Activated T-cell treated with anti-CD3 and anti-CD28 coated beads, Interleukin-2, amount 50 U/mL, for 72 hours (primary cell): ENCODE measurements around the gene RNF212B. TPM values are rescaled to one million over a fixed set of nuclear protein-coding genes. Genes with fewer than 3 reads are reported as not detected.
"Not testable (repeated sequence)": the region's sequence is repeated elsewhere in the genome, so short reads cannot be mapped to it uniquely, and the experiment has no call there.

ENCODE experiments used
- ATAC-seq, 2 donors: fragments of 150-1000 bp; cut with Tn5 transposase; replicated peaks in 1 of 2; 2 replicates each; pipeline ENCODE4 v1.10.0; 2021; ENCODE audit warnings: moderate library complexity in 2 of 2, mild to moderate bottlenecking in 1 of 2
- DNase-seq, 2 donors: peaks; one replicate each; pipeline ENCODE4 v3.0.0; 2021 to 2022; ENCODE audit warnings: mixed read lengths in 1 of 2
- H3K27ac Mint-ChIP-seq: one replicate; pipeline ENCODE4 v1.8.0; 2022; ENCODE audit warnings: mild to moderate bottlenecking, moderate library complexity, mixed read lengths
- H3K27me3 Mint-ChIP-seq: one replicate; pipeline ENCODE4 v1.8.0; 2022; ENCODE audit warnings: low read depth, mixed read lengths
- H3K36me3 Mint-ChIP-seq, 2 donors: one replicate each; pipeline ENCODE4 v1.8.0; 2022; ENCODE audit warnings: mixed read lengths in 2 of 2, mild to moderate bottlenecking in 1 of 2; ENCODE audit not compliant: insufficient read depth in 2 of 2
- H3K4me1 Mint-ChIP-seq: one replicate; pipeline ENCODE4 v1.8.0; 2022; ENCODE audit warnings: low read depth, mixed read lengths
- H3K4me3 Mint-ChIP-seq, 2 donors: one replicate each; pipeline ENCODE4 v1.8.0; 2022; ENCODE audit warnings: mild to moderate bottlenecking in 2 of 2, mixed read lengths in 2 of 2, moderate library complexity in 2 of 2
- H3K9me3 Mint-ChIP-seq, 2 donors: one replicate each; pipeline ENCODE4 v1.8.0; 2022; ENCODE audit warnings: mixed read lengths in 2 of 2
- total RNA-seq, 2 donors: library from RNA; stranded (reverse); gene quantifications; one replicate each; pipeline ENCODE4 v1.2.3, GENCODE V29; 2022

RNF212B gene, protein sequence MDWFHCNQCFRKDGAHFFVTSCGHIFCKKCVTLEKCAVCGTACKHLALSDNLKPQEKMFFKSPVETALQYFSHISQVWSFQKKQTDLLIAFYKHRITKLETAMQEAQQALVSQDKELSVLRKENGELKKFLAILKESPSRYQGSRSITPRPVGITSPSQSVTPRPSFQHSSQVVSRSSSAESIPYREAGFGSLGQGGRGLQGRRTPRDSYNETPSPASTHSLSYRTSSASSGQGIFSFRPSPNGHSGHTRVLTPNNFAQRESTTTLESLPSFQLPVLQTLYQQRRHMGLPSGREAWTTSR
- not detected for total RNA-seq

DNA sequence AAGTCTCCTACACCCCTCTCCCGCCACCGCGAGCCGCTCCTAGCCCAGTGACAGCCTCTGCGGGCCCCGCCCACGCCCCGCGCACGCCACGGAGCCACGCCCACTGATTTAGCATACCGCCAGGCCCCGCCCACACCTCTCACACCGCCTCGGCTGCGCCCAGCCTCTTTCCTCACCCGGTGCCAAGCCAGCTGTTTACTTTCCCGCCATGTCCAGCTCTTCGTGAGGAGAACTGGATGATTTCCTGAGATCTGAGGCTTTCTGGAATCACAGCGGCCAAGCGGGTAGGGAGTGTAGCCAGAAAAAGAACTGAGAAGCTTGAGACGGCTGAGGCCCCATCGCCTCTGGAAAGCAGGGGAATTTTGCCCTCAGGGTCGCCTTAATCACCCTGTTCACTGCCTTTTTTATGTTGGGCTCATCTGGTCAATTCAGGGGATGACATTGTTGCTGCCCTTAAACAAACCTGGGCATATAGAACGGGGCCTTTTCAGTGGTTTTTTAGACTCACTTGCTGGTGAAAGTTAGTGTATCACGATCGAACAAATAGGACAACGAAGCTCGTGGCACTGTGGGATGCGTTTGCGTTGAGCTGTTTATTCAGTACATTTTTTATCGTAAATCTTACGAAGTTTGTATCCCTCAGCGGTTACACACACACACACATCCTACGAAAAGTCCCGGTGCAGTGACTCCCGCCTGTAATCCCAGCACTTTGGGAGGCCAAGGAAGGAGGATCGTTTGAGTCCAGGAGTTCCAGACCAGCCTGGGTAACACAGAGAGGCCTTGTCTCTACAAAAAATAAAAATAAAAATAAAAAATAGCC is at the start of gene RNF212B:
Gene RNF212B, plus strand, starts transcription at position 165 of the 823 bp plus-strand sequence. CDS start 2,410 bp downstream, outside the sequence.
- Mint-ChIP-seq H3K36me3 (no peaks in the 10 kb centered on the region), H3K27ac (no peak within 1 kb of the TSS), H3K27me3 (peaks cover 10% of the 10 kb centered on the region), H3K9me3 (no peaks in the 10 kb centered on the region), H3K4me1 (peaks cover 6% of the 10 kb centered on the region), H3K4me3 (peak within 1 kb of the TSS; percentile 79)
- ATAC-seq = peak; percentile 100
- peak; percentile 91 to 94 for DNase-seq

GRCh38 chr14:23193432-23193831 is 44.3 kb upstream of the RNF212B start:
- Mint-ChIP-seq H3K4me1 (no peaks in the 10 kb centered on the region), H3K4me3 (no peak overlapping the region), H3K27me3 (no peaks in the 10 kb centered on the region), H3K27ac (no peak overlapping the region), H3K36me3 (no peaks in the 10 kb centered on the region), H3K9me3 (no peaks in the 10 kb centered on the region)
- DNase-seq (no peak), ATAC-seq (no peak)

- ATAC-seq = no peak
- no peaks in the 10 kb centered on the region for H3K9me3 Mint-ChIP-seq
Observed at GRCh38 chr14:23195552-23196101, 42.1 kb upstream of the RNF212B start.

DNA sequence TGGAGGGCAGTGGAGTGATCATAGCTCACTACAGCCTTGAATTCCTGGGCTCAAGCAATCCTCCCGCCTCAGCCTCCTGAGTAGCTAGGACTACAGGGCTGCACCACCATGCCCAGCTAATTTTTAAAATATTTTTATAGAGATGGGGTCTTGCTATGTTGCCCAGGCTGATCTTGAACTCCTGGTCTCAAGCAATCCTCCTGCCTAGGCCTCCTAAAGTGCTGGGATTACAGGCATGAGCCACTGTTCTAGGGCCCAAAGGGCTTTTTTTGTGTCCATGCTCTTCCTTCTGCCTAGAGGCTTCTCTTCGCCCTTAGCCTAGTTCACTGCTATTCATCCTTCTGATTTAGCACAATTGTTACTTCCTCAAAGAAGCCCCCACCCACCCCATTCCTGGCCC is 41.2 kb upstream of the RNF212B start:
- H3K27me3 Mint-ChIP-seq, DNase-seq, H3K9me3 Mint-ChIP-seq, H3K27ac Mint-ChIP-seq, H3K4me1 Mint-ChIP-seq, ATAC-seq, H3K36me3 Mint-ChIP-seq, H3K4me3 Mint-ChIP-seq: not testable (repeated sequence)

More at GRCh38 chr14:23195552-23196101, 42.1 kb upstream of the RNF212B start:
- no peak overlapping the region for H3K4me3 Mint-ChIP-seq
- no peaks in the 10 kb centered on the region for H3K4me1 Mint-ChIP-seq
- DNase-seq = no peak
- H3K36me3 Mint-ChIP-seq = no peaks in the 10 kb centered on the region
- H3K27me3 Mint-ChIP-seq = no peaks in the 10 kb centered on the region
- no peak overlapping the region for H3K27ac Mint-ChIP-seq

DNA sequence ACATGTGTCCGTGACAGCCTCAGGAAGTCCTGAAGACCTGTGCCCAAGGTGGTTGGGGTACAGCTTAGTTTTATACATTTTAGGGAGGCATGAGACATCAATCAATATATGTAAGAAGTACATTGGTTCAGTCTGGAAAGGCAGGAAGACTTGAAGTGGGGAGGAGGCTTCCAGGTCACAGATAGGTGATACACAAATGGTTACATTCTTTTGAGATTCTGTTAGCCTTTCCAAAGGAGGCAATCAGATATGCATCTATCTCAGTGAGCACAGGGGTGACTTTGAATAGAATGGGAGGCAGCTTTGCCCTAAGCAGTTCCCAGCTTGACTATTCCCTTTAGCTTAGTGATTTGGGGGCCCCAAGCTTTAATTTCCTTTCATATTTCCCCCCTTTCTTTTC is 38.6 kb upstream of the RNF212B start:
- H3K27me3 Mint-ChIP-seq, H3K9me3 Mint-ChIP-seq, DNase-seq, H3K36me3 Mint-ChIP-seq, H3K4me1 Mint-ChIP-seq, H3K4me3 Mint-ChIP-seq, ATAC-seq, H3K27ac Mint-ChIP-seq: not testable (repeated sequence)

DNA sequence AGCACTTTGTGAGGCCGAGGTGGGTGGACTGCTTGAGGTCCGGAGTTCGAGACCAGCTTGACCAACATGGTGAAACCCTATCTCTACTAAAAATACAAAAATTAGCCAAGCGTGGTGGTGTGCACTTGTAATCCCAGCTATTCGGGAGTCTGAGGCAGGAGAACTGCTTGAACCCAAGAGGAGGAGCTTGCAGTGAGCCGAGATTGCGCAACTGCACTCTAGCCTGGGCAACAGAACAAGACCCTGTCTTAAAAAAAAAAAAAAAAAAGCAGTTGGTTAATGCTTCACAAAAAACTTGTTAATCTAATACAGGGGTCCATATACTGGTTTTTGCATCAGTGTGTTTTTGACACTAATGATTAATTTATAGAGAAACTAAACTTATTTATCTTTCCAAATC is 35.7 kb upstream of the RNF212B start:
- Mint-ChIP-seq H3K27me3 (no peaks in the 10 kb centered on the region), H3K4me3 (no peak overlapping the region), H3K4me1 (no peaks in the 10 kb centered on the region), H3K27ac (no peak overlapping the region), H3K36me3 (no peaks in the 10 kb centered on the region), H3K9me3 (no peaks in the 10 kb centered on the region)
- no peak for DNase-seq
- no peak for ATAC-seq

GRCh38 chr14:23206422-23207145 is 31.2 kb upstream of the RNF212B start:
- Mint-ChIP-seq H3K27me3 (peaks cover 6% of the 10 kb centered on the region), H3K27ac (no peak overlapping the region), H3K36me3 (no peaks in the 10 kb centered on the region), H3K4me3 (no peak overlapping the region), H3K4me1 (no peaks in the 10 kb centered on the region), H3K9me3 (no peaks in the 10 kb centered on the region)
- ATAC-seq (no peak), DNase-seq (no peak)

DNA sequence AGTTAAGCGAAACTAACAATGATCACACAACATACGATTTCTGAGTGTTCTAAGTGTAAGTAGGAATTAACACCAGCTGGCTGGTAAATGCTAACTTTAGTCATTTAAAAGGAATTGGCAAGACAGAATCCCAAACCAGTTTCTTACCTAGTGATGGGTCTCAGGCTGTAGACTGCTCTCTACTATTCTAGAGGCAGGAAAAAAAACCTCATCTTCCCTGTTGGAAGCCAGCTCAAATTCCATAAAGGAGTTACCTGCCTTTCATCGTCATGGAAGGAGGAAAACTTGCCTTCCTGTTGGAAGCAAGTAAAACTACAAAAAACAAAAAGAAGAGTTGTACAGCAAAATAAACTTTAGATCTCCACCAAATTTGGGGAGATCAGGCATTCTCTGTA is 30.6 kb upstream of the RNF212B start:
- H3K36me3 Mint-ChIP-seq = no peaks in the 10 kb centered on the region
- H3K27me3 Mint-ChIP-seq = peaks cover 6% of the 10 kb centered on the region
- H3K27ac Mint-ChIP-seq = no peak overlapping the region
- H3K4me1 Mint-ChIP-seq = no peaks in the 10 kb centered on the region
- no peaks in the 10 kb centered on the region for H3K9me3 Mint-ChIP-seq
- no peak for DNase-seq
- no peak for ATAC-seq
- no peak overlapping the region for H3K4me3 Mint-ChIP-seq

DNA sequence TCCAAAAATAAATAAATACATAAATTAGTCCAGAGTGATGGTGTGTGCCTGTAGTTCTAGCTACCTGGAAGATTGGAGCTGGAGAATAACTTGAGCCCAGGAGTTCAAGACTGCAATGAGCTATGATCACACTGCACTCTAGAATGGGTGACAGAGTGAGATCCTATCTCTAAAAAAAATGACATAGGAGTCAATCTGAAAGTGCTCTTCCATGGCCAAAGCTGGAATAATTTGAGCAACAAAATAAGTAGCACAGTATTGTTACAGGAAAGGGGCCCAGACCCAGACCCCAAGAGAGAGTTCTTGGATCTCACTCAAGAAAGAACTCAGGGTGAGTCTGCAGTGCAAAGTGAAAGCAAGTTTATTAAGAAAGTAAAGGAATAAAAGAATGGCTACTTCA is 29.4 kb upstream of the RNF212B start:
- peaks cover 8% of the 10 kb centered on the region for H3K27me3 Mint-ChIP-seq
- ATAC-seq (no peak), DNase-seq (no peak)
- H3K4me3 Mint-ChIP-seq = no peak overlapping the region
- H3K27ac Mint-ChIP-seq = no peak overlapping the region
- H3K36me3 Mint-ChIP-seq = no peaks in the 10 kb centered on the region
- no peaks in the 10 kb centered on the region for H3K9me3 Mint-ChIP-seq
- no peaks in the 10 kb centered on the region for H3K4me1 Mint-ChIP-seq

DNA sequence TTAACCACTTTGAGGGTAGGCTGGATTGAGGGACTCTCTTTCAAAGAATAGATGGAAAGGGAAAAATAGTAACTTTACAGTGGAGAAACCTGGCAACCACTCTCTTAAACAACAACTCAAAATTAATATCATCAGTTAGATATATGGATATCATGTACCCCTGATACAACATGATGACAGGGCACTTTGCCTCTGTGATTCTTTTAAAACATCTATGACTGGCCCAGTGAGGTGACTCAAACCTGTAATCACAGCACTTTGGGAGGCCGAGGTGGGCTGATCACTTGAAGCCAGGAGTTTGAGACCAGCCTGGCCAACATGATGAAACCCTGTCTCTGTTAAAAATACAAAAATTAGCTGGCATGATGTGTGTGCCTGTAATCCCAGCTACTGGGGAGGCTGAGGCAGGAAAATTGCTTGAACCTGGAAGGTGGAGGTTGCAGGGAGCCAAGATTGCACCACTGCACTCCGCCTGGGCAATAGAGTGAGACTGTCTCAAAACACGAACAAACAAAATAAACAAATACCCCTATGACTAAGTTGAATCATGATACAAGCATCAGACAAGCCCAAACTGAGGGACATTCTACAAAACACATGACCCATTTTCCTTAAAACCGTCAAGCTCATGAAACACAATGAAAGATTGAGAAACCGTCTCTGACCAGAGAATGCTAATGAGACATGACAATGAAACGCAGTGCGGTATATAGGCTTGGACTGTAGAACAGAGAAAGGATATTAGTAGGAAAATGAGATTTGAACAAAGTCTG is 27.9 kb upstream of the RNF212B start:
- H3K4me1 Mint-ChIP-seq = no peaks in the 10 kb centered on the region
- no peak overlapping the region for H3K4me3 Mint-ChIP-seq
- peaks cover 11% of the 10 kb centered on the region for H3K27me3 Mint-ChIP-seq
- ATAC-seq = no peak
- no peaks in the 10 kb centered on the region for H3K36me3 Mint-ChIP-seq
- no peak for DNase-seq
- H3K9me3 Mint-ChIP-seq = no peaks in the 10 kb centered on the region
- no peak overlapping the region for H3K27ac Mint-ChIP-seq

DNA sequence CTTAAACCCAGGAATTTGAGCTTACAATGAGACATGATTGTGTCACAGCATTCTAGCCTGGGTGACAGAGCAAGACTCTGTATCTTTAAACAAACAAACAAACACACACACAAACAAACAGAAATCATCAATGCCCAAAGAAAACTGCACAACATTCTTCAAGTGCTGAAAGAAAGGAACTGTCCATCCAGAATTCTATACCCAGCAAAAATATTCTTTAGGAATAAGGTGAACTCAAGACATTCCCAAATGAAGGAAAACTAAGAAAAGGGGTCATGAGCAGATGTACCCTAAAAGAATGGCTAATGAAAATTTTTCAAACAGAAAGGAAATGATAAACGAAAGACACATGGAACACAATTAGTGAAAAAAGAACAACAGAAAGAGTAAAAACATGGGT is 22.3 kb upstream of the RNF212B start:
- Mint-ChIP-seq H3K36me3 (no peaks in the 10 kb centered on the region), H3K4me3 (no peak overlapping the region), H3K27ac (no peak overlapping the region), H3K4me1 (no peaks in the 10 kb centered on the region), H3K9me3 (no peaks in the 10 kb centered on the region), H3K27me3 (peaks cover 11% of the 10 kb centered on the region)
- no peak for DNase-seq
- ATAC-seq = no peak
